Adrenal gland (tissue), 5 donors: Measurements from ENCODE around the gene MYRFL.

Source experiments
- CTCF ChIP-seq, 6 experiments: fragments of 450-650 bp in 4 of 6; fragments of 200-600 bp in 2 of 6; sonication (generic) in 1 of 6; IDR thresholded peaks; 1 replicate in 5 of 6; 2 replicates in 1 of 6; pipeline versions ENCODE4 v1.5.1 to v1.8.0; 2016 to 2021; ENCODE audit warnings: antibody characterized with exemption in 6 of 6, mild to moderate bottlenecking in 2 of 6, moderate library complexity in 1 of 6
- POLR2A ChIP-seq, 2 donors: fragments of 450-650 bp; IDR thresholded peaks; one replicate each; pipeline ENCODE4 v1.6.1; 2017; ENCODE audit warnings: antibody characterized with exemption in 2 of 2, mild to moderate bottlenecking in 2 of 2, moderate library complexity in 1 of 2
- donor health status: DM: no; HTN: no; CAD: no.

GRCh38 chr12:69828897-69829296 is 3.9 kb downstream of the MYRFL start:
- TF ChIP-seq CTCF (IDR thresholded peaks at IDR 0.05): no peak
- no peak for TF ChIP-seq POLR2A (IDR thresholded peaks at IDR 0.05)
